ENCODE data around the gene PTEN.

GRCh38 chr10:87918254-87918859, 54.9 kb downstream of the PTEN start:
- no peak for TF ChIP-seq CTCF (IDR thresholded peaks at IDR 0.05; ENCODE audit: borderline replicate concordance, extremely low read depth, low read length, poor library complexity, severe bottlenecking)
- TF ChIP-seq EZH2 (IDR thresholded peaks at IDR 0.05; ENCODE audit: borderline replicate concordance, low read depth, low read length, severe bottlenecking), result no peak
